Rectal smooth muscle tissue (tissue), 1 donor: ENCODE results near the gene OTX1.

ENCODE experiments used
- H3K27ac ChIP-seq: one replicate; pipeline ENCODE4 v1.7.0; 2013; ENCODE audit warnings: low read depth, low read length, inconsistent platforms
- H3K27me3 ChIP-seq: one replicate; pipeline ENCODE4 v1.7.0; 2013; ENCODE audit warnings: low read length; ENCODE audit not compliant: control insufficient read depth, insufficient read depth
- H3K36me3 ChIP-seq: one replicate; pipeline ENCODE4 v1.7.0; 2013; ENCODE audit warnings: low read length; ENCODE audit not compliant: control insufficient read depth, insufficient read depth
- H3K4me1 ChIP-seq: one replicate; pipeline ENCODE4 v1.7.0; 2013; ENCODE audit warnings: low read length; ENCODE audit not compliant: control insufficient read depth, insufficient read depth
- H3K4me3 ChIP-seq: one replicate; pipeline ENCODE4 v1.7.0; 2013; ENCODE audit warnings: low read length
- H3K9ac ChIP-seq: one replicate; pipeline ENCODE4 v1.7.0; 2013; ENCODE audit warnings: low read length

OTX1 gene

GRCh38 chr2:63049211-63049969, 1.2 kb upstream of the OTX1 start:
- Histone ChIP-seq H3K9ac (no peak overlapping the region), H3K36me3 (no peaks in the 10 kb centered on the region), H3K27me3 (peaks cover 44% of the 10 kb centered on the region), H3K27ac (no peak overlapping the region), H3K4me1 (peaks cover 12% of the 10 kb centered on the region), H3K4me3 (peak overlapping the region; percentile 41)

- no peak overlapping the region for H3K27ac ChIP-seq
- peak overlapping the region; percentile 41 for H3K4me3 ChIP-seq
- no peaks in the 10 kb centered on the region for H3K36me3 ChIP-seq
- H3K4me1 ChIP-seq = peaks cover 13% of the 10 kb centered on the region
- no peak overlapping the region for H3K9ac ChIP-seq
- peaks cover 50% of the 10 kb centered on the region for H3K27me3 ChIP-seq
Observed at GRCh38 chr2:63049970-63050333, 678 bp upstream of the OTX1 start.

GRCh38 chr2:63051042-63051794, 588 bp downstream of the OTX1 start:
- H3K4me3 ChIP-seq = peak overlapping the region; percentile 55
- no peaks in the 10 kb centered on the region for H3K36me3 ChIP-seq
- peaks cover 63% of the 10 kb centered on the region for H3K27me3 ChIP-seq
- H3K4me1 ChIP-seq = peaks cover 13% of the 10 kb centered on the region
- H3K27ac ChIP-seq = no peak overlapping the region
- H3K9ac ChIP-seq = no peak overlapping the region

DNA sequence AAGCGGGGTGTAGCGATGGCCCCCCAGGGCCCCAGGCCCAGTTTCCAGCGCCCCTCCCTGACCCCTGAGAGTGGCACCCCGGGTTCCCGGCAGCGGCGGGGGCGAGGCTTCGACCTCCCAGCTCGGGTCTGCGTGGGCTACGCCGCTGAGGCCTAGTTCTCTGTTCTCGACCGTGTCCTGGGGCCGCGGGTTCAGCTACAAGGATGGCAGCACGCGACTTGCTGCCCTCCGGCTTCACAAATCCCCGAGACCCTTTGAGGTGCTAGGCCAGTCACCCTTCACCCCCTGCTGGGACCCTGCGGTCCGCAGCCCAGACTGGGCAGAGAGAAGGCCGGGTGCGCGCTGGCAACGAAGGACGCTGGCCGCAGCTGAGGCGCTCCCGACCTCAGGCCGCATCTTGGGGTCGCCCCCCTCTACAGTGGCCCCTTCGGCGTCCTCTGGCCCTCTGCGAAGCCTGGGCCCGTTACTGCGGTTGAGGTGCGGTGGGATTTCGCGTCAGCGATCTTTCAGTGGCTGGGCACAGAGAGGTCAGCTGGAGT, 1.2 kb downstream of the OTX1 start:
- Histone ChIP-seq H3K9ac (no peak overlapping the region), H3K27ac (no peak overlapping the region), H3K4me3 (no peak overlapping the region), H3K36me3 (no peaks in the 10 kb centered on the region), H3K27me3 (peaks cover 69% of the 10 kb centered on the region), H3K4me1 (peaks cover 13% of the 10 kb centered on the region)

- Histone ChIP-seq H3K36me3 (no peaks in the 10 kb centered on the region), H3K9ac (no peak overlapping the region), H3K27ac (no peak overlapping the region), H3K27me3 (peaks cover 74% of the 10 kb centered on the region), H3K4me3 (no peak overlapping the region), H3K4me1 (peaks cover 13% of the 10 kb centered on the region)
Observed at GRCh38 chr2:63052411-63053080, 1.9 kb downstream of the OTX1 start.

DNA sequence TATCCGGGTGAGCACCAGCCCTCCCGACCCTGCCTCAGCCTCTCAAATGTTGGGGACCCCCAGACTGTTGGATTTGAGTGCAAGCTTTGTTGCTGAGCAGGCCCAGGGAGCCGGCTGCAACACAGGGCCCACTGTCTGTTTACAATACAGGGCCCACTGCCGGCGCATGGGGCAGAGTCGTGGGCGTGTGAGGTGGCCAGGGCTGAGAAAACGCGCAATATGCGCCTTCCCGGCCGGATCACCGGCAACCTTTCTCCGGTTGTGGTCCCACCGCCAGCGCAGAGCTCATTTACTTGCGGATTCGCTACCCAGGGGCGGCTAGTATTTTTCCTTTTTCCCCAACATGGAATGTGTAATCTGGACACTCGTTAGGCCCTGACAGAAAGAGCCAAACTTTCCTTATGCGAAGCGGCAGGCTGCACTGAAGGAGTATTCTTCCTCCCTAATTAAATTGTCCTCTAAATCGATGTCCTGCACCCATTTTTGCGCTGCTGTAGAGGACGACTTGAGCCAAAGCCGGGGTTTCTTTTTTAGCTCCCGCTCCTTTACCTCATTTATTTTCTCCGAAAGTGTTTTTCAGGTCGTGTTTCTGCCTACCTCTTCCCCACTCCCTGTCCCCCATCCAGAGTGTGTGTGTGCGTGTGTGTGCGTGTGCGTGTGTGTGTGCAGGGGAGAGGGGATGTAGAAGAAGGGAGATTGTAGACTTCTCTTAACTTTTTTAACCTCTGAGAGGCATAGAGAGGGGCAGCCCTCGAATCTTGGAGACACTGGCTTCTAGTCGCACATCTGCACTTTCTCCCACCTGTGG, 2.7 kb downstream of the OTX1 start:
- H3K4me1 ChIP-seq = peaks cover 13% of the 10 kb centered on the region

DNA sequence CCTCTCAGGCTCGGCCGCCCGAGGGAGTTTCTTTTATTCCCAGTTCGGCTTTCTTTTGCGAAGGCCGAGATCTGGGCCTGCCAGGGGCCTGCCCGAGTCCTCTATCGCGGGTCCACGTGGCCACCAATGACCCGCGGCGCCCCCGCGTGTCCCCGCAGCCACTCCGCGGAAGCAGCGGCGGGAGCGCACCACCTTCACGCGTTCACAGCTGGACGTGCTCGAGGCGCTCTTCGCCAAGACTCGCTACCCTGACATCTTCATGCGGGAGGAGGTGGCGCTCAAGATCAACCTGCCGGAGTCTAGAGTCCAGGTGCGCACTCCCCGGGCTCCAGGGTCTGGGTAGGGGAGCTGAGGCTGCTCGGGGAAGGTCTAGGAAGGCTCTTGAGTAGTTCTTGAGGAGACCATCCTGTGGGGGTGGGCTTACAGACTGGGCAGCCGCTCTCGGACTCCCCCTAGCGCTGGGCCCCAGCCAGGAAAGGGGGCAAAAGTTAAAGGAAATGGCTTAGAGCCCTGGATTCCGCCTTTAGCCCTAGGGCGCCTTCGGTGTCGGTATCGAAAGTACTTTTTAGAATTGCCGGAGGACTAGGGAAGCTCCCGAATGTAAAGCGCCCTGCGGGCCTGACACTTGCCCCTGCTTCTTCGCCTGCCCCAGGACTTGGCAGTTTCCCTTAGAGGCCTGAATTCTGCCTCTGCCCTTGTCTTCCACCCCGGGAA, 3.4 kb downstream of the OTX1 start:
- peaks cover 18% of the 10 kb centered on the region for H3K4me1 ChIP-seq

More for the DNA sequence above, 2.7 kb downstream of the OTX1 start:
- no peaks in the 10 kb centered on the region for H3K36me3 ChIP-seq
- no peak overlapping the region for H3K4me3 ChIP-seq
- H3K27me3 ChIP-seq = peaks cover 74% of the 10 kb centered on the region
- no peak overlapping the region for H3K27ac ChIP-seq
- H3K9ac ChIP-seq = no peak overlapping the region

GRCh38 chr2:63054841-63055225, 4.2 kb downstream of the OTX1 start:
- Histone ChIP-seq H3K4me1 (peaks cover 13% of the 10 kb centered on the region), H3K4me3 (no peak overlapping the region)

More for the DNA sequence above, 3.4 kb downstream of the OTX1 start:
- Histone ChIP-seq H3K27me3 (peaks cover 75% of the 10 kb centered on the region), H3K9ac (no peak overlapping the region), H3K27ac (no peak overlapping the region), H3K36me3 (no peaks in the 10 kb centered on the region), H3K4me3 (peak overlapping the region; percentile 50)

DNA sequence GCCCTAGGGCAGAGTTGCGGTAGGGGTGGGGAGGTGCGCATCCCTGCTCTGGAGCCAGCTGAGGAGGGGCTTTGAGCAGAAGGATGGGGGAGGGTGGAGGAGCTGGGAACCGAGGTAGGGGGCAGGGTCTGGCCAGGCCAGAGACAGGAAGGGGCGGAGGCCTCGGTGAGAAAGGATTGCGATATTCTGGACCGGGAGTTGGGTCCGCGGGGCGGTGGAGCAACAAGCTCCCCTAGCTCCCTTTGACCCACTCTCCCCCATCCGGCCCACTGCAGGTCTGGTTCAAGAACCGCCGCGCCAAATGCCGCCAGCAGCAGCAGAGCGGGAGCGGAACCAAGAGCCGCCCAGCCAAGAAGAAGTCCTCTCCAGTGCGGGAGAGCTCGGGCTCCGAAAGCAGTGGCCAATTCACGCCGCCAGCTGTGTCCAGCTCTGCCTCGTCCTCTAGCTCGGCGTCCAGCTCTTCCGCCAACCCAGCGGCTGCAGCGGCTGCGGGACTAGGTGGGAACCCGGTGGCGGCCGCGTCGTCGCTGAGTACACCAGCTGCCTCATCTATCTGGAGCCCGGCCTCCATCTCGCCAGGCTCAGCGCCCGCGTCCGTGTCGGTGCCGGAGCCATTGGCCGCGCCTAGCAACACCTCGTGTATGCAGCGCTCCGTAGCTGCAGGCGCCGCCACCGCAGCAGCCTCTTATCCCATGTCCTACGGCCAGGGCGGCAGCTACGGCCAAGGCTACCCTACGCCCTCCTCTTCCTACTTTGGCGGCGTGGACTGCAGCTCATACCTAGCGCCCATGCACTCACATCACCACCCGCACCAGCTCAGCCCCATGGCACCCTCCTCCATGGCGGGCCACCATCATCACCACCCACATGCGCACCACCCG, 4.8 kb downstream of the OTX1 start:
- Histone ChIP-seq H3K27me3 (peaks cover 75% of the 10 kb centered on the region), H3K36me3 (no peaks in the 10 kb centered on the region), H3K4me3 (no peak overlapping the region), H3K9ac (no peak overlapping the region), H3K4me1 (peaks cover 12% of the 10 kb centered on the region), H3K27ac (no peak overlapping the region)

More at GRCh38 chr2:63054841-63055225, 4.2 kb downstream of the OTX1 start:
- no peak overlapping the region for H3K9ac ChIP-seq
- H3K36me3 ChIP-seq = no peaks in the 10 kb centered on the region
- no peak overlapping the region for H3K27ac ChIP-seq
- H3K27me3 ChIP-seq = peaks cover 75% of the 10 kb centered on the region

- Histone ChIP-seq H3K4me3 (peak overlapping the region; percentile 15), H3K4me1 (peaks cover 10% of the 10 kb centered on the region), H3K27ac (no peak overlapping the region), H3K27me3 (peaks cover 70% of the 10 kb centered on the region), H3K36me3 (no peaks in the 10 kb centered on the region), H3K9ac (no peak overlapping the region)
Observed at GRCh38 chr2:63056107-63057050, 5.7 kb downstream of the OTX1 start.
